ENCODE measurements around the gene FLVCR1.

- no peak for TF ChIP-seq POLR2A (IDR thresholded peaks at IDR 0.05; ENCODE audit: low read length)
- TF ChIP-seq GATA1 (IDR thresholded peaks at IDR 0.05; ENCODE audit: low read depth, low read length): no peak
Measured at GRCh38 chr1:212819726-212820125, 38.3 kb upstream of the FLVCR1 start.

Measured in erythroblast (primary cell).